DND-41 (cell line): ENCODE results near the gene BORCS5.

Experiments used
- ATAC-seq: fragments of 200-7000 bp; cut with Tn5 transposase; 3 replicates; pipeline ENCODE4 v1.9.1; 2021; ENCODE audit warnings: low read depth; ENCODE audit not compliant: insufficient read depth
- DNase-seq: peaks from one replicate; pipeline ENCODE4 v3.0.0-alpha.2; 2020
- H2AFZ ChIP-seq: 2 replicates; pipeline ENCODE4 v1.6.0; 2012; ENCODE audit warnings: low read depth, low read length
- H3K27ac ChIP-seq: 2 replicates; pipeline ENCODE4 v1.5.1; 2012; ENCODE audit warnings: low read length, inconsistent platforms
- H3K27me3 ChIP-seq: fragments of 200-600 bp; sonication (generic); 2 replicates; pipeline ENCODE4 v1.6.0; 2012; ENCODE audit warnings: low read length, mild to moderate bottlenecking, inconsistent platforms; ENCODE audit not compliant: insufficient read depth, poor library complexity
- H3K36me3 ChIP-seq: 2 replicates; pipeline ENCODE4 v1.5.1; 2012; ENCODE audit warnings: low read length, inconsistent platforms; ENCODE audit not compliant: insufficient read depth
- H3K4me1 ChIP-seq: 2 replicates; pipeline ENCODE4 v1.5.1; 2012; ENCODE audit warnings: mild to moderate bottlenecking, low read length; ENCODE audit not compliant: insufficient read depth
- H3K4me2 ChIP-seq: 2 replicates; pipeline ENCODE4 v1.6.0; 2012; ENCODE audit warnings: mild to moderate bottlenecking, moderate library complexity, low read length, inconsistent platforms; ENCODE audit not compliant: insufficient read depth
- H3K4me3 ChIP-seq, 2 experiments: fragments of 200-600 bp in 1 of 2; shearing (Covaris generic) in 1 of 2; 2 replicates each; pipeline ENCODE4 v1.5.1; 2012 to 2016; ENCODE audit warnings: inconsistent platforms in 2 of 2, low read length in 2 of 2, mild to moderate bottlenecking in 2 of 2, low read depth in 1 of 2, moderate library complexity in 1 of 2
- H3K79me2 ChIP-seq: 2 replicates; pipeline ENCODE4 v1.6.0; 2012; ENCODE audit warnings: low read length, inconsistent platforms; ENCODE audit not compliant: insufficient read depth
- H3K9ac ChIP-seq: 2 replicates; pipeline ENCODE4 v1.6.0; 2012; ENCODE audit warnings: low read depth, mild to moderate bottlenecking, inconsistent platforms, low read length, moderate library complexity
- H3K9me3 ChIP-seq: 2 replicates; pipeline ENCODE4 v1.5.1; 2012; ENCODE audit warnings: low read length, moderate library complexity, mild to moderate bottlenecking, inconsistent platforms; ENCODE audit not compliant: insufficient read depth, severe bottlenecking
- H4K20me1 ChIP-seq: 2 replicates; pipeline ENCODE4 v1.6.0; 2012; ENCODE audit warnings: low read length; ENCODE audit not compliant: insufficient read depth
- CTCF ChIP-seq: IDR thresholded peaks from 2 replicates; pipeline ENCODE4 v1.5.1; 2012; ENCODE audit warnings: borderline replicate concordance, low read length, moderate library complexity, mild to moderate bottlenecking; ENCODE audit not compliant: poor library complexity, severe bottlenecking; ENCODE audit errors: extremely low read depth
- EZH2 ChIP-seq: IDR thresholded peaks from 3 replicates; pipeline ENCODE4 v1.6.1; 2012; ENCODE audit warnings: borderline replicate concordance, low read depth, mild to moderate bottlenecking, moderate library complexity, low read length, inconsistent platforms; ENCODE audit not compliant: severe bottlenecking

Gene BORCS5

GRCh38 chr12:12474931-12475795 is 118.3 kb downstream of the BORCS5 start:
- no peaks in the 10 kb centered on the region for H3K9me3 ChIP-seq
- H3K9ac ChIP-seq, result no peak overlapping the region
- TF ChIP-seq EZH2, result no peak
- no peak for TF ChIP-seq CTCF
- DNase-seq (no peak), ATAC-seq (no peak)
- no peaks in the 10 kb centered on the region; the same call in 1 of the 2 replicates for H3K36me3 ChIP-seq
- H3K27me3 ChIP-seq, result no peaks in the 10 kb centered on the region
- no peak overlapping the region for H2AFZ ChIP-seq
- H3K4me3 ChIP-seq, result no peak overlapping the region
- no peaks in the 10 kb centered on the region for H3K79me2 ChIP-seq
- H3K4me1 ChIP-seq, result no peaks in the 10 kb centered on the region
- H4K20me1 ChIP-seq, result no peaks in the 10 kb centered on the region
- H3K27ac ChIP-seq, result no peak overlapping the region
- no peak overlapping the region for H3K4me2 ChIP-seq

- ATAC-seq (no peak), DNase-seq (no peak)
- Histone ChIP-seq H3K9me3 (no peaks in the 10 kb centered on the region), H3K27me3 (no peaks in the 10 kb centered on the region), H3K4me2 (no peak overlapping the region), H3K36me3 (no peaks in the 10 kb centered on the region; the same call in 1 of the 2 replicates), H4K20me1 (no peaks in the 10 kb centered on the region), H3K27ac (no peak overlapping the region), H3K79me2 (no peaks in the 10 kb centered on the region), H3K4me1 (no peaks in the 10 kb centered on the region), H2AFZ (no peak overlapping the region), H3K4me3 (no peak overlapping the region), H3K9ac (no peak overlapping the region)
- no peak for TF ChIP-seq CTCF
- no peak for TF ChIP-seq EZH2
Observed at GRCh38 chr12:12476857-12477531, 120.1 kb downstream of the BORCS5 start.

- H3K9me3 ChIP-seq, result no peaks in the 10 kb centered on the region
- no peaks in the 10 kb centered on the region for H3K4me1 ChIP-seq
- H3K79me2 ChIP-seq, result no peaks in the 10 kb centered on the region
- H3K9ac ChIP-seq, result no peak overlapping the region
- no peaks in the 10 kb centered on the region for H4K20me1 ChIP-seq
- DNase-seq (no peak), ATAC-seq (no peak)
- no peak overlapping the region for H3K4me3 ChIP-seq
- H3K4me2 ChIP-seq, result no peak overlapping the region
- H2AFZ ChIP-seq, result no peak overlapping the region
- H3K27me3 ChIP-seq, result no peaks in the 10 kb centered on the region
- peaks cover 2% of the 10 kb centered on the region; the same call in 1 of the 2 replicates for H3K36me3 ChIP-seq
- TF ChIP-seq EZH2, result no peak
- TF ChIP-seq CTCF, result no peak
- no peak overlapping the region for H3K27ac ChIP-seq
Observed at GRCh38 chr12:12477532-12477890, 120.6 kb downstream of the BORCS5 start.
